Peyer's patch (tissue), 4 donors: Measurements from ENCODE around the gene XRCC5. TPM values are rescaled to one million over a fixed set of nuclear protein-coding genes. Genes with fewer than 3 reads are reported as not detected.

Experiments used
- DNase-seq, 3 donors: peaks; one replicate each; pipeline ENCODE4 v3.0.0-alpha.2; 2017 to 2019
- H3K27ac ChIP-seq, 4 donors: fragments of 200-600 bp; sonication (generic); one replicate each; pipeline ENCODE4 v1.5.1; 2016 to 2019
- H3K27me3 ChIP-seq, 2 donors: fragments of 200-600 bp; sonication (generic); one replicate each; pipeline ENCODE4 v1.5.1; 2019
- H3K36me3 ChIP-seq, 3 donors: fragments of 200-600 bp; sonication (generic); one replicate each; pipeline ENCODE4 v1.5.1; 2016 to 2019
- H3K4me1 ChIP-seq, 4 donors: fragments of 200-600 bp; sonication (generic); one replicate each; pipeline ENCODE4 v1.5.1; 2016 to 2019
- H3K4me3 ChIP-seq, 4 donors: fragments of 200-600 bp; sonication (generic); 1 replicate in 3 of 4; 2 replicates in 1 of 4; pipeline ENCODE4 v1.5.1; 2016 to 2019; ENCODE audit warnings: mild to moderate bottlenecking in 1 of 4
- H3K9me3 ChIP-seq, 4 donors: fragments of 200-600 bp; sonication (generic); one replicate each; pipeline ENCODE4 v1.5.1; 2016 to 2019; ENCODE audit warnings: mild to moderate bottlenecking in 1 of 4
- POLR2A ChIP-seq, 2 donors: fragments of 450-650 bp; IDR thresholded peaks; one replicate each; pipeline ENCODE4 v1.5.1; 2017; ENCODE audit warnings: antibody characterized with exemption in 2 of 2, mild to moderate bottlenecking in 2 of 2, moderate library complexity in 2 of 2
- total RNA-seq, 4 donors: library from RNA; depleted of rRNA; stranded (reverse); fragments of >200 nt; gene quantifications; one replicate each; pipeline ENCODE4 v1.1.0, GENCODE V29; 2016
- TF ChIP-seq, protein P1 (sequence below), 6 experiments: fragments of 450-650 bp in 4 of 6; fragments of 200-600 bp in 2 of 6; sonication (generic) in 1 of 6; IDR thresholded peaks; one replicate each; pipeline ENCODE4 v1.5.1; 2017 to 2019; ENCODE audit warnings: antibody characterized with exemption in 6 of 6, mild to moderate bottlenecking in 3 of 6, moderate library complexity in 1 of 6

Gene XRCC5
- total RNA-seq, 4 donors from 2014 or later, result 81.7 to 140 (median 111) TPM

- Histone ChIP-seq H3K27ac (no peak overlapping the region), H3K27me3 (no peaks in the 10 kb centered on the region), H3K4me1 (peaks cover 0 to 5% (median 0%) of the 10 kb centered on the region in 4 donors), H3K9me3 (no peaks in the 10 kb centered on the region), H3K4me3 (no peak overlapping the region), H3K36me3 (peaks cover 0 to 34% (median 0%) of the 10 kb centered on the region in 3 donors)
- no peak for DNase-seq
- no peak for TF ChIP-seq POLR2A (IDR thresholded peaks at IDR 0.05)
- TF ChIP-seq, protein P1, sequence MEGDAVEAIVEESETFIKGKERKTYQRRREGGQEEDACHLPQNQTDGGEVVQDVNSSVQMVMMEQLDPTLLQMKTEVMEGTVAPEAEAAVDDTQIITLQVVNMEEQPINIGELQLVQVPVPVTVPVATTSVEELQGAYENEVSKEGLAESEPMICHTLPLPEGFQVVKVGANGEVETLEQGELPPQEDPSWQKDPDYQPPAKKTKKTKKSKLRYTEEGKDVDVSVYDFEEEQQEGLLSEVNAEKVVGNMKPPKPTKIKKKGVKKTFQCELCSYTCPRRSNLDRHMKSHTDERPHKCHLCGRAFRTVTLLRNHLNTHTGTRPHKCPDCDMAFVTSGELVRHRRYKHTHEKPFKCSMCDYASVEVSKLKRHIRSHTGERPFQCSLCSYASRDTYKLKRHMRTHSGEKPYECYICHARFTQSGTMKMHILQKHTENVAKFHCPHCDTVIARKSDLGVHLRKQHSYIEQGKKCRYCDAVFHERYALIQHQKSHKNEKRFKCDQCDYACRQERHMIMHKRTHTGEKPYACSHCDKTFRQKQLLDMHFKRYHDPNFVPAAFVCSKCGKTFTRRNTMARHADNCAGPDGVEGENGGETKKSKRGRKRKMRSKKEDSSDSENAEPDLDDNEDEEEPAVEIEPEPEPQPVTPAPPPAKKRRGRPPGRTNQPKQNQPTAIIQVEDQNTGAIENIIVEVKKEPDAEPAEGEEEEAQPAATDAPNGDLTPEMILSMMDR (IDR thresholded peaks at IDR 0.05), result no peak
These were observed 79.4 kb downstream of the XRCC5 start for GRCh38 chr2:216188559-216188850.

GRCh38 chr2:216188956-216189355 lies 79.8 kb downstream of the XRCC5 start:
- H3K36me3 ChIP-seq, result peaks cover 0 to 38% (median 0%) of the 10 kb centered on the region in 3 donors
- H3K9me3 ChIP-seq, result no peaks in the 10 kb centered on the region
- H3K27ac ChIP-seq, result no peak overlapping the region
- no peak overlapping the region for H3K4me3 ChIP-seq
- peaks cover 0 to 5% (median 0%) of the 10 kb centered on the region in 4 donors for H3K4me1 ChIP-seq
- no peak for TF ChIP-seq POLR2A (IDR thresholded peaks at IDR 0.05)
- TF ChIP-seq, protein P1 (IDR thresholded peaks at IDR 0.05), result no peak
- no peaks in the 10 kb centered on the region for H3K27me3 ChIP-seq
- no peak for DNase-seq

DNA sequence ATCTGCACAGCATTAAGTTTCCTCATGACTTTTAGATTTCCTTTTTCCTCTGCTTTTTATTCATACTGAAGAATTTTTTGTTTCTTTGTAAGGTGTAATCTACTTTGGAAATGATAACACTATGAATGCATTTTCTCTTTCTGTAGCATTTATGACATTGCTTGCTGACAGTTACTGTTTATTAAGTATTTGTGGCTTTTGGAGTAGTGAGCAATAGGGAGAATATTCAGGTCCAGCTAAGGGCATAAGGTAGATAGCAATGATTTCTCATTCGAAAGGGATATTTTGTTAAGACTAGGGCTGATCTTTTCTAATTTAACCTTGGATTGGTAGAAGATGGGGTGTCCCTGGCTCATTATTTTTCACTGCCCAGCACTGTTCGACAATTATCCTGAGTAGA lies 80.3 kb downstream of the XRCC5 start:
- peaks cover 0 to 43% (median 0%) of the 10 kb centered on the region in 3 donors for H3K36me3 ChIP-seq
- peaks cover 0 to 5% (median 0%) of the 10 kb centered on the region in 4 donors for H3K4me1 ChIP-seq
- H3K4me3 ChIP-seq, result no peak overlapping the region
- no peak for DNase-seq
- no peaks in the 10 kb centered on the region for H3K9me3 ChIP-seq
- no peaks in the 10 kb centered on the region for H3K27me3 ChIP-seq
- no peak overlapping the region for H3K27ac ChIP-seq
- no peak for TF ChIP-seq POLR2A (IDR thresholded peaks at IDR 0.05)
- TF ChIP-seq, protein P1 (IDR thresholded peaks at IDR 0.05), result no peak

DNA sequence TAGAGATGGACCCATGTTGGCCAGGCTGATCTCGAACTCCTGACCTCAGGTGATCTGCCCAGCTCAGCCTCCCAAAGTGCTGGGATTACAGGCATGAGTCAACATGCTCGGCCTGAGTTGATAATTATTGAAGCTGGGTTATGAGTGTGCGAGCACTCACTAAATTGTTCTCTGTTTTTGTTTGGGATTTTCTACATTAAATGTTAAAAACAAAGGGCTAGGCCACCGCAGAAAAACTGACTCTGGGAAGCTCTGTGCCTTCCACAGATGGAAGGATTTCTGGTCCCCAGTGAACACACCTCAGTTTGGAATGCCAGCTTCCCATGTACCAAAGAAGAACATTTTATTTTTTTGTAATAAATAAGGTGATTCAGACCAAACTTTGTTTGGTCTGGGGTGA lies 83.0 kb downstream of the XRCC5 start:
- Histone ChIP-seq H3K27ac (no peak overlapping the region), H3K4me1 (peaks cover 0 to 5% (median 0%) of the 10 kb centered on the region in 4 donors), H3K9me3 (no peaks in the 10 kb centered on the region), H3K36me3 (peaks cover 0 to 71% (median 0%) of the 10 kb centered on the region in 3 donors), H3K4me3 (no peak overlapping the region), H3K27me3 (no peaks in the 10 kb centered on the region)
- no peak for DNase-seq
- TF ChIP-seq POLR2A (IDR thresholded peaks at IDR 0.05), result no peak
- TF ChIP-seq, protein P1 (IDR thresholded peaks at IDR 0.05), result no peak

DNA sequence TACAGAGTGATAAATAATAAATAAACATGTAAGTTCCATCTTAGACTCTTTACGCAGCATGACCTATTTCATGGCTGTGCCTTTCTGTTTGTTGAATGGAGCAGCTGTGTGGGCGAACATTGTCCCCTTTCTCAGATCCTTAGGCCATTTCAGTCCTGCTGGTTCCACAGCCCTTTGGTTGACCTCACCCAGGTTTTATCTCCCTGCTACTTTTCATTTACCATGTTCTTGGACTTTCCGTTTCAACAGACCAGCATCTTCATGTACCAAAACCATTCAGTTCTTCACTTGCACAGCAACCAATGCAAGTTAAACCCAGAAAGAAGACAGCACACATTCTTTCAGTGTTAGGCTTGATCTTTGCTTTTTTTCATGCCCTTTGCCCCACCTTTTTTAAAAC lies 83.8 kb downstream of the XRCC5 start:
- no peak for TF ChIP-seq POLR2A (IDR thresholded peaks at IDR 0.05)
- no peak overlapping the region for H3K4me3 ChIP-seq
- no peak for DNase-seq
- no peaks in the 10 kb centered on the region for H3K27me3 ChIP-seq
- H3K9me3 ChIP-seq, result no peaks in the 10 kb centered on the region
- no peak overlapping the region for H3K27ac ChIP-seq
- H3K36me3 ChIP-seq, result peaks cover 0 to 78% (median 0%) of the 10 kb centered on the region in 3 donors
- peaks cover 0 to 5% (median 0%) of the 10 kb centered on the region in 4 donors for H3K4me1 ChIP-seq

DNA sequence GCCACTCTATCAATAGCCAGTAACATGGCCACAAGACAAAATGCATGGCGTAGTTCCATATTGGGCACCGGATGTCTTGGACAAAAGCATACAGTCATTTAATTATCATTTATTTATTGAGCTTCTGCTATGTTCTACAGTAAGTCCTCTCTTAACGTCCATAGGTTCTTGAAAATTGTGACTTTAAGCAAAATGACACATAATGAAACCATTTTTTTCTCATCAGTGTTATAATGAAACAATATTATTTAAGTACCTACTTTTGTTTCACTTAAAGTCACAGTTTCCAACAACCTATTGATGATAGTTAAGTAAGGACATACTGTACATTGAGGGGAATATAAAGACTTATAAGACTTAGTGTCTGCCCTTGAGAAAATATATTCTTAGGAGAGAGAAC lies 84.9 kb downstream of the XRCC5 start:
- H3K27ac ChIP-seq, result no peak overlapping the region
- TF ChIP-seq POLR2A (IDR thresholded peaks at IDR 0.05), result no peak
- TF ChIP-seq, protein P1 (IDR thresholded peaks at IDR 0.05), result no peak
- H3K9me3 ChIP-seq, result no peaks in the 10 kb centered on the region
- no peak for DNase-seq
- H3K4me1 ChIP-seq, result no peaks in the 10 kb centered on the region
- no peak overlapping the region for H3K4me3 ChIP-seq
- H3K36me3 ChIP-seq, result peaks cover 0 to 87% (median 0%) of the 10 kb centered on the region in 3 donors
- no peaks in the 10 kb centered on the region for H3K27me3 ChIP-seq
